ENCODE measurements around the gene MED8. TPM values are rescaled to one million over a fixed set of nuclear protein-coding genes. Genes with fewer than 3 reads are reported as not detected.

The MED8 gene
- total and polyA plus RNA-seq, 2 of the 4 experiments (the other 2 are of a cell fraction), result 61.1 to 120 TPM

- Histone ChIP-seq H3K27ac (ENCODE audit: insufficient read depth, low read length) (no peak overlapping the region), H3K27me3 (ENCODE audit: control insufficient read depth, insufficient read depth, low read length) (no peaks in the 10 kb centered on the region), H2AK9ac (replicated peaks; ENCODE audit: low read depth, low read length, poor library complexity) (peak overlapping the region; percentile 45), H3K4ac (ENCODE audit: low read depth, low read length) (no peak overlapping the region), H3K23ac (ENCODE audit: low read depth, low read length) (no peak overlapping the region), H3K9me1 (ENCODE audit: insufficient read depth, low read length) (peaks cover 5% of the 10 kb centered on the region; the same call in 1 of the 2 replicates), H3K4me2 (ENCODE audit: low read depth, low read length) (no peak overlapping the region), H4K20me1 (ENCODE audit: insufficient read depth, low read length) (no peaks in the 10 kb centered on the region), H3K18ac (ENCODE audit: low read depth, low read length) (no peak overlapping the region), H2AFZ (replicated peaks; ENCODE audit: low read length, poor library complexity) (no peak overlapping the region), H3K79me1 (ENCODE audit: low read depth in 1 of 2, low read length in 2 of 2) (no peaks in the 10 kb centered on the region), H4K5ac (ENCODE audit: low read depth, low read length) (no peak overlapping the region), H3K9ac (ENCODE audit: low read depth, low read length) (no peak overlapping the region), H2AK5ac (ENCODE audit: low read depth, low read length) (no peak overlapping the region), H3K56ac (ENCODE audit: extremely low read depth, insufficient read depth, low read length) (no peak overlapping the region), H3K14ac (replicated peaks; ENCODE audit: low read depth, low read length) (no peak overlapping the region), H4K91ac (ENCODE audit: insufficient read depth, low read depth, low read length) (no peak overlapping the region), H2BK20ac (ENCODE audit: low read depth, low read length) (no peak overlapping the region), H3K36me3 (ENCODE audit: control insufficient read depth, insufficient read depth, low read length) (peaks cover 74% of the 10 kb centered on the region), H2BK5ac (ENCODE audit: low read depth, low read length, poor library complexity, severe bottlenecking) (no peak overlapping the region), H2BK15ac (ENCODE audit: low read depth, low read length) (no peak overlapping the region), H4K8ac (ENCODE audit: low read depth in 2 of 2, low read length in 2 of 2) (no peak overlapping the region), H3K9me3 (ENCODE audit: control insufficient read depth, insufficient read depth, low read length) (no peaks in the 10 kb centered on the region), H3K4me3 (ENCODE audit: insufficient read depth, low read depth, low read length) (no peak overlapping the region), H2BK120ac (ENCODE audit: low read depth, low read length) (no peak overlapping the region), H3K4me1 (ENCODE audit: control insufficient read depth, insufficient read depth, low read length) (peaks cover 2% of the 10 kb centered on the region; the same call in 1 of the 2 replicates)
- no CpG with 5 or more reads among the region's 5 CpGs for WGBS, 2 experiments (ENCODE audit: extremely low coverage in 2 of 2, insufficient read length in 1 of 2)
- in situ Hi-C loops (cut with MboI; ENCODE audit: low sequenced_read_pairs), result no loop called here
- intact Hi-C loops (cut with micrococcal nuclease), result no loop called here
- ChIA-PET CTCF (no interaction called here), POLR2A (ENCODE audit: unreplicated experiment) (no interaction called here)
- TF ChIP-seq CHD1 (IDR thresholded peaks at IDR 0.05; ENCODE audit: low read depth, low read length) (no peak), RAD21 (IDR thresholded peaks at IDR 0.05; ENCODE audit: low read length) (no peak), SMC3 (IDR thresholded peaks at IDR 0.05; ENCODE audit: low read depth, low read length) (no peak), USF2 (IDR thresholded peaks at IDR 0.05; ENCODE audit: low read depth, low read length) (no peak), CTCF (conservative IDR thresholded peaks at IDR 0.05; ENCODE audit: low read depth, low read length) (no peak), MXI1 (IDR thresholded peaks at IDR 0.05; ENCODE audit: borderline replicate concordance, low read depth, low read length) (no peak), RCOR1 (IDR thresholded peaks at IDR 0.05; ENCODE audit: insufficient replicate concordance, low read length) (no peak), RFX5 (IDR thresholded peaks at IDR 0.05; ENCODE audit: low read depth, low read length) (no peak), FOS (IDR thresholded peaks at IDR 0.05; ENCODE audit: low read depth, low read length) (no peak), POLR2A (IDR thresholded peaks at IDR 0.05; ENCODE audit: low read depth, low read length) (no peak)
- TF ChIP-seq, protein P1, sequence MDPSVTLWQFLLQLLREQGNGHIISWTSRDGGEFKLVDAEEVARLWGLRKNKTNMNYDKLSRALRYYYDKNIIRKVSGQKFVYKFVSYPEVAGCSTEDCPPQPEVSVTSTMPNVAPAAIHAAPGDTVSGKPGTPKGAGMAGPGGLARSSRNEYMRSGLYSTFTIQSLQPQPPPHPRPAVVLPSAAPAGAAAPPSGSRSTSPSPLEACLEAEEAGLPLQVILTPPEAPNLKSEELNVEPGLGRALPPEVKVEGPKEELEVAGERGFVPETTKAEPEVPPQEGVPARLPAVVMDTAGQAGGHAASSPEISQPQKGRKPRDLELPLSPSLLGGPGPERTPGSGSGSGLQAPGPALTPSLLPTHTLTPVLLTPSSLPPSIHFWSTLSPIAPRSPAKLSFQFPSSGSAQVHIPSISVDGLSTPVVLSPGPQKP (IDR thresholded peaks at IDR 0.05; ENCODE audit: borderline replicate concordance, low read depth, low read length), result no peak
- BruUV-seq (replicated peaks), result no TSS peak
- dilution Hi-C loops (cut with HindIII; ENCODE audit: low sequenced_read_pairs, unreplicated experiment), result no loop called here
- DNase-seq (no peak), ATAC-seq (ENCODE audit: low read depth) (no peak)
Measured at GRCh38 chr1:43432907-43433306, 43.3 kb upstream of the MED8 start.

Data from IMR-90 (cell line).